Right kidney (tissue), 1 donor: ENCODE results near the gene CNN2.

Experiments used
- DNase-seq: peaks from one replicate; pipeline ENCODE4 v3.0.0-alpha.2; 2016

The CNN2 gene

DNA sequence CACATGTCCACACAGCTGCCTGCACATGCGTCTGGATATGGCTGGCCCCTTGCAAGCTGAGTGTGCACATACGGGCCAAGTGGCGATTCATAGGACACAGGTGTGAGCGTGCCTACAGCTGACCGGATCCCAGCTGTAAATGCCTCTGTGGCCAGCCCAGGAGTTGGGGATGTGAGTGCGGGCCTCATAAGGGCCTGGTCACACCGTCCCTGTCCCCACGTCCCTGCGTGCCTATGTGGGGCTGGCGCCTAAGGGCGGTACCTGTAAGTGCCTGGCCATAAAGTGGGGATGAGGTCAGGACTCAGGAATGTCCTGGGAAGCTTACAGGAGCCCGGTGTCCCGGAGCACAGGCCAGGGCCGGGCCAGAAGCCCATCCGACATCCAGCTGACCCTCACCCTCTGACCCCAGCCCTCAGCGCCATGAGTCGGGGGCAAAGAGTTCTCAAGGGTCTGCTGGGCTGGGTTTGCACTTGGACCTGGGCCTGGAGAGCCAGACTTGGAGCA lies 39.2 kb downstream of the CNN2 start:
- DNase-seq: no peak

GRCh38 chr19:1066251-1066747 lies 39.9 kb downstream of the CNN2 start:
- DNase-seq: no peak

GRCh38 chr19:1066748-1067340 lies 40.4 kb downstream of the CNN2 start, which contains the start of gene ARHGAP45:
TSS of gene ARHGAP45 (plus strand) at chr19:1067167. CDS start at chr19:1067406, 239 bp downstream.
- no peak for DNase-seq

DNA sequence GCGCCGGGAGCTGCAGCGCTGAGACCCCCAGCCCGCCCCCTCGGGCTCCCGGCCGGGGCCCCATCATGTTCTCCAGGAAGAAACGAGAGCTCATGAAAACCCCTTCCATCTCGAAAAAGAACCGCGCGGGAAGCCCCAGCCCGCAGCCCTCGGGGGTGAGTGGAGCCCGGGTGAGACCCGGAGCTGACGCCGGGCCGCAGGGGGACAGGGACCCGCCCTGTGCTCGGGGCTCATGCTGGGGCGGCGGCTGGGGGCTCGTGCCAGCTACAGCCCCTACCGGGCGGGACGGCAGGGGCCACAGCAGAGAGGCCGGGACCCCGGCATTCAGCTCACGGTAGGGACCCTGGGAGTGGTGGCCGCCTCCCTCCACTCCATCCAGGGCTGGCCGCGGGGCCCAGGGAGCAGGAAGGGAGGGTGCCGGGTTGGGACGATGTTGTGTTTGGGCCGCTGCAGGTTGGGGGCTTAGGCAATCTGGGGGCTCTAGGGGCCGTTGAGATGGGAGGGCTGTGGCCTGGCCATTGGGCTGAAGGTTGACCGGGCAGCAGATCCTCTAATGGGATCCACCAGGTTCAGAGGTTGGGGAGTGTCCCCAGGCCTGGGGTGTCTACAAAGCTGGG lies 41.0 kb downstream of the CNN2 start:
- DNase-seq: peak; percentile 37

DNA sequence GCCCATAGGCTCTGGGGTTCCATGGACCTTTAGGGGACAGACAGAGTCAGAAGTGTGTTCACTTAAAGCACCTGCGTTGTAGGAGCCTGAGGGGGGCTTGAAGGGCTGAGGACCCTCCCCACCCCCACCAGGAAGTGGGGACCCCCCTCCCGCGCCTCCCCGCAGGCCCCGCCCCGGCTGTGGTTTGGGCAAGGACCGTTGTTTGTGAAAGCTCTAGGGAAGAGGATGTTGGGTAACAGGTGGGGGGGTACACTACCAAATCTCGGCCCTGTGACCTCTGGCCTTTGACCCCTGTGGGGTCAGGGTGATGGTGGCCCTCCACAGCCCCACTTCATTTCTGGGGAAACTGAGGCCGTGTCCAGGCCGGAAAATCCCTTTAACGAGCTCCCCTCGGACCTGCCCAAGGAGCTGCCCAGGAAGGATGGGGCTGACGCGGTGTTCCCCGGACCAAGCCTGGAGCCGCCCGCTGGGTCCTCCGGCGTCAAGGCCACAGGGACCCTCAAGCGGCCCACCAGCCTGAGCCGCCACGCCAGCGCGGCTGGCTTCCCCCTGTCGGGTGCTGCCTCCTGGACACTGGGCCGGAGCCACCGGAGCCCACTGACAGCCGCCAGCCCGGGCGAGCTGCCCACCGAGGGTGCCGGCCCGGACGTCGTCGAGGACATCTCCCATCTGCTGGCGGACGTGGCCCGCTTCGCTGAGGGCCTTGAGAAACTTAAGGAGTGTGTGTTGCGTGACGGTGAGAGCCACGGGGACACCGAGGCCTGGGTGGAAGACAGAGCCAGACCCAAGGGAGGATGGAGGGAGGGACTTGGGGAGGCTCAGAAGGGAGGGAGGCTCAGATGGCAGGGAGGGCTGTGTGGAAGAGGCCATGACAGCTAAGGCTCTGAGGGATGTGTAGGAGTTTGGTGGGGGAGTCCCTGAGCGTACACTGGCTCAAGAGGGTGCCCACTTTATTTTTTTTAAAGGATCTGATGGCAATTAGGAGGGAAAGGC lies 41.9 kb downstream of the CNN2 start:
- DNase-seq: no peak

DNA sequence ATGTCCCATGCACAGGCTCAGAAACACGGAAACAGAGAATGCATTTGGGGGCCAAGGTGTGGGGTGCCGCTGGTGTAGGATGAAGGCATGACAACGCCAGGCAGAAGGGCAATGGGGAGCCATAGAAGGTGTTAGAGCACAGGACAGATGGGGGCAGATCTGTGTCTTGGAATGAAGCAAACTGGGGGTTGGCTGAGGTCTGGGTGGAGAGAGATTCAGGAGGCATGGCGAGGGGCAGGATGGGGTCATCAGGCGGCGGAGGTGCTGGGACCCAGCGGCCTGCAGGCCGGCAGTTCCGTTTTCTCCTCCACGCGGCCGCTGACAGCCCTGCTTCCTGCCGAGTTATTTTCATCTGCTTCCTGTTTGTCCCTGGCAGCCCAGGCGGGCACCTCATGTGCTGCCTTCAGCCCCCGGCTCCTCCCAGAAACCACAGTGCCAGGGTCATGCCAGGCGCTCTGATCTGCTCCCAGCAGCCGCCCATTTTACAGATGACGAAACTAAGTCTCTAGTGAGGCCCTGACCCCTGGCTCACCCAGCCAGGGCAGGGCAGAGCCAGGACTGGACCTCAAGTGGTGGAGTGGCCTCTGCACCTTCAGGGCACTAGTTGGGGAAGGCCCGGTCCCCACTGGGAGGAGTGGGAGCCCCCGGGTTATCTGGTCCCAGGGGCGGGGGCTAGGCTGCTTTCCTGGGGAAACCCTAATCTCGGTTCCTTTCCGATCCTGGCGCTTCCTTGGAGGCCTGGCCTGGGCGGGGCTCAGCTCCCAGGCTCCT lies 42.8 kb downstream of the CNN2 start:
- no peak for DNase-seq

DNA sequence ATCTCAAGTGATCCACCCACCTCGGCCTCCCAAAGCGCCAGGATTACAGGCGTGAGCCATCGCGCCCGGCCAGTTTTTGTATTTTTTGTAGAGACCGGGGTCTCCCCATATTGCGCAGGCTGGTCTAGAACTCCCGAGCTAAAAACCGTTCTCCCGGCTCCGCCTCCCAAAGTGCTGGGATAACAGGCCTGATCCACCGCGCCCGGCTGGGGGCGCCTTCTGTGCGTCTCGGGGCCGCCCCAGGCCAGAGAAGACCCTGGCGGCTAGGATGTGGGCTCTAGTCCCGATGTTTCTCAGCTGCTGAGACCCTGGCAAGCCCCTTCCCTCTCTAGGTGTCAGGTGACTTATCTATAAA lies 44.1 kb downstream of the CNN2 start:
- DNase-seq: no peak

- peak; percentile 58 for DNase-seq
Measured at GRCh38 chr19:1070931-1071791, 44.8 kb downstream of the CNN2 start.

DNA sequence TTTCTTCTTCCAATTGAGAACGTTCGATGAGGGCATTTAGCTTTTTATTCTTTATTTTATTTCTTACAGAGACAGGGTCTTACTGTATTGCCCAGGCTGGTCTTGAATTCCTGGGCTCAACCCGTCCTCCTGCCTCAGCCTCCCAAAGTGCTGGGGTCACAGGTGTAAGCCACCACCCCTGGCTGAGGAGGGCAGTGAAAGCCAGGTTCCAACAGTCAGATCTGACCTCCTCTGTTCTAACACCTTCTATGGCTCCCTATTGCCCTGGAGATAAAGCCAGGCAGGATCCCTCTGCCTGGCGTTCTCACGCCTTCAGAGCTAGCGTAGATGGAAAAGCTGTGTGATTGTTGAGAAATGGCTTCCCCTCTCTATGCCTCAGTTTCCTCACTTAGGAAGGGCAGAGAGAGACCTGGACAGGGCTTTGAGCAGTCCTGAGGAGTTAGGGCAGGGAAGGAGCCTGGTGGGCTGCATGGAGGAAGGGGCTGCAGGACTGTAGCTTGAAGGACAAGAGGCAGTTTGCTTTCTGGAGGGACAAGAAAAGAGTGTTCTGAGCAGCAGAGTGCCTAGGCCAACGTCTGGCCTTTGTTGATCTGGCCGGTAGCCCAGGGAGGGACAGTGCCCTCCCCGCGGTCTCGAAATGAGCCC lies 46.1 kb downstream of the CNN2 start:
- DNase-seq: no peak

- no peak for DNase-seq
Measured at GRCh38 chr19:1073063-1073955, 46.9 kb downstream of the CNN2 start.

GRCh38 chr19:1073956-1074517 lies 47.6 kb downstream of the CNN2 start:
- DNase-seq: no peak

GRCh38 chr19:1074544-1075283 lies 48.3 kb downstream of the CNN2 start:
- DNase-seq: no peak

GRCh38 chr19:1076046-1076386 lies 49.6 kb downstream of the CNN2 start:
- no peak for DNase-seq

DNA sequence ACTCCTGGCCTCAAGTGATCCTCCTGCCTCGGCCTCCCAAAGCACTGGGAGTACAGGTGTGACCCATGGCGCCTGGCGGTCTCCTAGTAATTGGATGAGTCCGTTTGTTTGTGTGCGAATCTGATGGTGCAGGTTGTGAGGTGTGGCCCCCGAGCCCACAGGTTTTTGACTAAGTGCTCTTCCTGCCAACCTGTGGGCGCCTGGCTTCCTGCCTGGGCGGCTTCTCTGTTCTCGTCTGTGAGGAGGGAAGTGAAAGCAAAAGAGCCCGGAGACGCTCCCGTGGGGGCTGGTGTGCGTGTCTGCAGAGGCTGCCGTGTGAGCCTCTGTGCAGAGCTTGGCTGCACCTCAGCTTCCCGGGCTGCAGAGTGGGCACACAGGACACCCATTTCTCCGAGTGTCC lies 50.5 kb downstream of the CNN2 start:
- DNase-seq: no peak

GRCh38 chr19:1079566-1080111 lies 53.2 kb downstream of the CNN2 start:
- DNase-seq: no peak

GRCh38 chr19:1080360-1081161 lies 54.2 kb downstream of the CNN2 start:
- no peak for DNase-seq
